GM15510 (cell line): Measurements from ENCODE around the gene DNAJC30.

Experiments used
- POLR2A ChIP-seq: IDR thresholded peaks from 3 replicates; pipeline ENCODE4 v1.6.1; 2011; ENCODE audit warnings: borderline replicate concordance; ENCODE audit not compliant: insufficient read length; ENCODE audit errors: extremely low read depth

DNAJC30 gene

DNA sequence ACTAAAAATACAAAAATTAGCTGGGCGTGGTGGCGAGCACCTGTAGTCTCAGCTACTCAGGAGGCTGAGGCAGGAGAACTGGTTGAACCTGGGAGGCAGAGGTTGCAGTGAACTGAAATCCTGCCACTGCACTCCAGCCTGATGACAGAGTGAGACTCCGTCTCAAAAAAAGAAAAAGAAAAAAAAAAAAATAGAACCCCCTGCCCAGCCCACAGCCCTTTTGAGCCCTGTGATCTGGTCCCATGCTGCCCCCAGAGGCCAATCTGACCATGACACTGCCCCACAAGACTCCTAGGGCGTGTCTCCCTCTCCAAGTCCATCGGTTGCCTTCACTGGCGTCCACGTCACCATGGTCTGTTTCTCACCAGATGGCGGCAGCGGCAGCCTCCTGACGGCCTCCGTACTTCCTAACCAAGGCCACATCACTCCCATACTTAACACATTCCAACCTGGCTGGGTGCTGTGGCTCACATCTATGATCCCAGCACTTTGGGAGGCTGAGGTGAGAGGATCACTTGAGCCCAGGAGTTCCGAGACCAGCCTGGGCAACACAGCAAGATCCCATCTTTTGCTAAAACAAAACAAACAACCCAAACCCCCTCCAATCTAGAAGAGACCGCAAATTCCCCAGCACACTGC, 18.2 kb upstream of the DNAJC30 start:
- TF ChIP-seq POLR2A, result no peak

DNA sequence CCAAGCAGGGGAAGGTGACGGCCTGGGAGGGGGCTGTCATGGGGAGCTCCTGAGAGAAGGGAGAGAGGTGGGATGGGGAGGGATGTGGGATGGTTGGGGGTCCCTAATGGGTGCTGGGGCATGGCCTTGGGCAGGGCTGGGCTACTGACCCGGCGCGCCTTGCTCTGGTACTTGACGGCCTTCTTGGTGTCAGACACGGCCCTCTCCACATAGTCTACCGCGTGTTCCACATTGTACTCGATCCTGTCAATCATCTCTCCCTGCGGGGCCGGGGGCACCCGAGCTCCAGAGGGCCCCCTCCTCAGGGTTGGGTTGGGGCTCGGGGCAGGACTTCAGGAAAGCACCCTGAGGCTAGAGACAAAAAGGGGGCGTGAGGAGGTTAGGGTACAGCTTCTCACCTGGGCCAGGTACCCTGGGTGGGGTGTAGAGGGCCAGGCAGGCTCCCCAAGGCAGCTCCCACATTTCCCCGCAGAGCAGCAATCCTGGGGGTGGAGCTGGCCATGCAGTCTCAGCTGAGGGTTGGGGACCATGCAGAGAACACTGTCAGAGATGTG, 17.4 kb upstream of the DNAJC30 start:
- no peak for TF ChIP-seq POLR2A

DNA sequence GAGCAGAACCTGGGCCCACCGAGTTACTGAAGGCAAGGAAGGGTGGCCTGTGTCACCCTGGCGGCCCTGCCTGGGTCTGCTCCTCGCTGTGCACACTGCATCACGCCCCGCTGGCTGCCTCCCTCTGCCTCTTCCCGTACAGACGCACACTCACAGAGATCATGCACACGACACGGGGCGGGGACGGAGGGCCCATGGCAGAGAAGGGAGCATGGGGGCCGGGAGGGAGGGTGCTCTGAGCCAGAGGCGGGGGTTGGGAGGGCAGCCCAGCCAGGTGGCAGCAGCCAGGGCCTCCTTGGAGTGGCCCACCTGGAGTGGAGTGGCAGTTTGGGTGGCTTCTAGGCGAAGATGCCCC, 16.8 kb upstream of the DNAJC30 start:
- no peak for TF ChIP-seq POLR2A

GRCh38 chr7:73699370-73700068, 16.3 kb upstream of the DNAJC30 start:
- TF ChIP-seq POLR2A, result peak; percentile 5

DNA sequence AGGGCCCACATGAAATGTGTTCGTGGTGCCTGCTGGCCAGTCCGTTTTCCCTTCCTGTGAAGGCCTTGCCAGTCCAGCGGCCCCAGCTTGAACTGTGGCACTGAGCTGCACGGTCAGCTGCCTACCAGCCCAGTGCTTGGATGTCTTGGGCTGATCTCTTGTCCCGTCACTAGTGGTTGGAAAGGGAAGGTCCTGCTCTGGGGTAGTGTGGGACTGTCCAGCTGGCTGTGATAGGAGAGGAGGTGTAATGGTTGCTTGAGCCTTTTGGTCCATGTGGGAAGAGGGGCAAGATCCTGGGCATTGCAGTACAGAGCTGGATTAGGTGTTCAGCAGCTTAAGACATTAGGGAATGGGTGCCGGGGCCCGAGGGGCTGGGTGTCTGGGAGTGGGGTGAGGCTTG, 15.2 kb upstream of the DNAJC30 start:
- TF ChIP-seq POLR2A, result no peak

GRCh38 chr7:73696372-73696771, 13.1 kb upstream of the DNAJC30 start:
- no peak for TF ChIP-seq POLR2A

- no peak for TF ChIP-seq POLR2A
Observed at GRCh38 chr7:73690646-73691045, 7.4 kb upstream of the DNAJC30 start.

- TF ChIP-seq POLR2A, result no peak
Observed at GRCh38 chr7:73688288-73688687, 5.0 kb upstream of the DNAJC30 start.

- no peak for TF ChIP-seq POLR2A
Observed at GRCh38 chr7:73685311-73685710, 2.1 kb upstream of the DNAJC30 start.

DNA sequence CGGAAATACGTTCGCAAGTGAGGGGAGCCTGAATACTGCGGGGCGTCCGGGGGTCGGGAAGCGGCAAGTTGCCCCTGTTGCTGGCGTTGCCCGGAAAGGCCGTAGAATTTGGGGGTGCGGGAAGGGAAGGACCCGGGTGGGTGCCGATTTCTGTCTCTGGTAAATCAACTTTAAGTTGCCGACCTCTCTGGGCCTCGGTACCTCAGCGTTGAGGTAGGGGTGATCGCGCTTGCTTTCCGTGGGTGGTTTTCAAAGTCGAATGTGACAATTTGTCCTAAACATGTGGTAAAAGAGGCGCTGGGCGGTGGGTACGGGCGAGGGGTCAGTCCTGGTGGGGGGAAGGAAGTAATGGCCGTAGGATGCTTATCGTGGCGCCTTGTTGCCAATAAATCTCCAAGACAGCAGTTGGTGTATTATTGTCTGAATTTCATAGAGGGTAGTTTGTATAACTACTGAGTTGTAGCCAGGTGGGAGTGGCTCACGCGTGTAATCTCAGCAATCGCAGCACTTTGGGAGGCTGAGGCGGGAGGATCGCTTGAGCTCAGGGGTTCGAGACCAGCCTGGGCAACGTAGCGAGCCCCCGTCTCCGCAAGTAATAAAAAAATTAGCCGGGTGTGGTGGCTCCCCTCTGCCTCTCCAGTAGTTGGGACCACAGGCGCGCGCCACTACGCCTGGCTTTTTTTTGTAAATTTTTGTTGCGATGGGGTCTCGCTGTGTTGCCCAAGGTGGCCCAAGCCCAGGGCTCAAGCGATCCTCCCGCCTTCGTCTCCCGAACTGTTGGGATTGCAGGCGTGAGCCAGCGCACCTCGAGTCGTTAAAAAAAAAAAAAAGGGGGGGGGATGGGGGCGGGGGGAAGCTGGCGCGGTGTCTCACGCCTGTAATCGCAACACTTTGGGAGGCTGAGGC, 788 bp upstream of the DNAJC30 start:
- TF ChIP-seq POLR2A, result no peak

- no peak for TF ChIP-seq POLR2A
Observed at GRCh38 chr7:73682745-73683055, 553 bp downstream of the DNAJC30 start.

GRCh38 chr7:73681031-73681430, 2.2 kb downstream of the DNAJC30 start:
- no peak for TF ChIP-seq POLR2A

GRCh38 chr7:73680501-73680900, 2.8 kb downstream of the DNAJC30 start:
- no peak for TF ChIP-seq POLR2A

DNA sequence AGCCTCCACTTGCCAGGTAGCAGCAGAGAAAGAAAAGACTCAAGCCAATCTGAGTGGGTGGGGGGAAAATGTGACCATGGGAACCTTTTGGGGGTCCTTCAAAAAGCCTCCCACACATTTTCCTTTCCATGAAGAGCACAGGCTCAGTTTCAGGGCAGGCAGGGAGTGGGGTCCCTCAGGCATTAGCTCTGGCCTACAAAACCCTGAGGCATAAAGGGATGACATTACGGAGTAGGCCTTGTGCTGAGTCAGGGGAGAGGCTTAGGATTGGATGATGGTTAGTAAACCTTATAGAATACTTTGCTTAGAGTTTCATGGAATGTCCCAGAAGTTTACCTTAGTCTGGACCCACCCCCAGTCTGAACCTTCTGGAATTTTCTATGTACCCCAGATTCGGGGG, 3.5 kb downstream of the DNAJC30 start:
- no peak for TF ChIP-seq POLR2A

DNA sequence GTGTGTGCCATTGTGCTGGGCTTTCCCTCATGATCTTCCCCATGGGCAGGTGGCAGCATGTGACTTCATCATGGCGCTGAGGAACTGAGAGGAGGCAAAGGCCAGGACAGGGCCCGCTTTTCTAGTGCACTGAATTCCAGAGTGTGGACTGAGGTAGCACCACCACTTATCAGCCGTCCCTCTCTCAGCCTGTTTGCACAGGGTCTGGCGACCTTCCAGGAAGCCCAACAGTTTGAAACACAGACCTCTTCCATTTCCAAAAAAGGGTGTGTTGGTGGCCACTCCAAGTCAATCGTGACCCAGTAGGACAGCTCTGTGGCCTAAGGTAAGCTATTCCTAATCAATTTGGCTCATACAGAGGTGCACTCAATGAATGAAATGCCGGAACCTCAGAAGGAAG, 4.4 kb downstream of the DNAJC30 start:
- no peak for TF ChIP-seq POLR2A

DNA sequence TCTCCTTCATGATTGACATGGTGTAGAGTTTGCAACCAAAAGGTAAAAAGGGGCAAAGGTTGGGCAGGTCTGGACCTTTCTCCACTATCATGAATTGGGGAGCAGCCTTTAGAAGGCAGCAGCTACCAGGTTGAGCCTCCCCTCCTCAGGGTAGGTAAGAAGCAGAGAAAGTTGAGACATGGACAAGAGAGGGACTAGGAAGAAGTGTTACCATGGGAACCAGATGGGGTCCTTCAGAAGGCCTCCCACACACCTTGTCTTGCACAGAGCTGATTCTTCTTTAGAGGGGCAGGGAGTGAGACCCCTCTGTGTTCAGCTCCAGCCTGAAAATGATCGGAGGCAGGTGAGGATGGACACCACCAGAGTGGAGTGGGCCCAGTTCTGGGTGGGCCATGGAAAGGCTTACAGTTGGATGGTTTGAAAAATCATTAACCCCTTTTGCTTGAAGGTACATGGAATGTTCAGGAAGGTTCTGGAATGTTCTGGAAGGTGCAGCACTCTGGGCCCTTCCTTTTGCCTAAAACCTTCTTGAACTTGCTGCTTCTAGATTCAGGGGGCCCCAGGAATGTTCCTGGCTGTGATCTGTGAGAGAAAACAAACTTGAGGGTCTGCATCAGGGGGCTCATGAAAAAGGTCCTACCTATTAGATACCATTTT, 8.7 kb downstream of the DNAJC30 start:
- no peak for TF ChIP-seq POLR2A

- TF ChIP-seq POLR2A, result no peak
Observed at GRCh38 chr7:73671857-73672445, 11.3 kb downstream of the DNAJC30 start.
